Thymus (tissue), 11 donors: ENCODE measurements around the gene TREML2. TPM values are rescaled to one million over a fixed set of nuclear protein-coding genes. Genes with fewer than 3 reads are reported as not detected.

ENCODE experiments used
- DNase-seq, 9 donors: peaks; one replicate each; pipeline ENCODE4 v3.0.0-alpha.2; 2013; ENCODE audit warnings: low spot score in 9 of 9, low read depth in 6 of 9, missing footprints in 1 of 9
- H3K27ac ChIP-seq, 2 donors: one replicate each; pipeline ENCODE4 v1.5.1; 2013; ENCODE audit warnings: control low read depth in 1 of 2, low read depth in 1 of 2, low read length in 1 of 2, mild to moderate bottlenecking in 1 of 2, moderate library complexity in 1 of 2
- H3K27me3 ChIP-seq, 2 donors: one replicate each; pipeline ENCODE4 v1.5.1; 2013; ENCODE audit warnings: low read length in 1 of 2; ENCODE audit not compliant: control insufficient read depth in 2 of 2, insufficient read depth in 1 of 2
- H3K36me3 ChIP-seq, 2 donors: one replicate each; pipeline ENCODE4 v1.5.1; 2013; ENCODE audit warnings: low read length in 1 of 2, mild to moderate bottlenecking in 1 of 2, moderate library complexity in 1 of 2; ENCODE audit not compliant: control insufficient read depth in 2 of 2, insufficient read depth in 2 of 2
- H3K4me1 ChIP-seq, 2 donors: one replicate each; pipeline ENCODE4 v1.5.1; 2013; ENCODE audit warnings: low read length in 2 of 2; ENCODE audit not compliant: control insufficient read depth in 2 of 2, insufficient read depth in 2 of 2
- H3K4me3 ChIP-seq, 2 donors: one replicate each; pipeline ENCODE4 v1.5.1; 2013; ENCODE audit warnings: low read length in 2 of 2, control low read depth in 1 of 2, mild to moderate bottlenecking in 1 of 2
- H3K9me3 ChIP-seq, 2 donors: one replicate each; pipeline ENCODE4 v1.5.1; 2013; ENCODE audit warnings: low read length in 1 of 2, mild to moderate bottlenecking in 1 of 2; ENCODE audit not compliant: control insufficient read depth in 2 of 2, insufficient read depth in 1 of 2
- WGBS: extraction: QIAGEN DNeasy Blood & Tissue Kit; methylation state at CpG from one replicate; pipeline ENCODE4 v1.1.7; 2013; 5-methylcytosine and 5-hydroxymethylcytosine counted together
- polyA plus RNA-seq: library from polyadenylated mRNA; stranded (reverse); fragments of 200-250 nt; gene quantifications from one replicate; pipeline ENCODE4 v1.2.3, GENCODE V29; 2013
- total RNA-seq: library from RNA; stranded (reverse); fragments of 120-200 nt; gene quantifications from one replicate; pipeline ENCODE4 v1.2.4, GENCODE V29; 2013
- donor health status: healthy.

The TREML2 gene
- total and polyA plus RNA-seq, 2 donors = 1.3 to 11.1 TPM

- Histone ChIP-seq H3K4me1 (peaks cover 0 to 16% of the 10 kb centered on the region in 2 donors), H3K4me3 (no peak overlapping the region), H3K9me3 (peaks cover 0 to 14% of the 10 kb centered on the region in 2 donors), H3K36me3 (no peaks in the 10 kb centered on the region), H3K27ac (no peak overlapping the region), H3K27me3 (no peaks in the 10 kb centered on the region)
- WGBS = 71% methylated on average over 10 of the region's 10 CpGs
- no peak for DNase-seq
Observed at GRCh38 chr6:41186031-41186562, 14.9 kb downstream of the TREML2 start.

- Histone ChIP-seq H3K36me3 (no peaks in the 10 kb centered on the region), H3K9me3 (peaks cover 0 to 4% of the 10 kb centered on the region in 2 donors), H3K4me1 (peaks cover 0 to 16% of the 10 kb centered on the region in 2 donors), H3K27me3 (no peaks in the 10 kb centered on the region), H3K27ac (no peak overlapping the region), H3K4me3 (no peak overlapping the region)
- DNase-seq = no peak
- WGBS = 96% methylated on average over 7 of the region's 7 CpGs
Observed at GRCh38 chr6:41184761-41185160, 16.2 kb downstream of the TREML2 start.

DNA sequence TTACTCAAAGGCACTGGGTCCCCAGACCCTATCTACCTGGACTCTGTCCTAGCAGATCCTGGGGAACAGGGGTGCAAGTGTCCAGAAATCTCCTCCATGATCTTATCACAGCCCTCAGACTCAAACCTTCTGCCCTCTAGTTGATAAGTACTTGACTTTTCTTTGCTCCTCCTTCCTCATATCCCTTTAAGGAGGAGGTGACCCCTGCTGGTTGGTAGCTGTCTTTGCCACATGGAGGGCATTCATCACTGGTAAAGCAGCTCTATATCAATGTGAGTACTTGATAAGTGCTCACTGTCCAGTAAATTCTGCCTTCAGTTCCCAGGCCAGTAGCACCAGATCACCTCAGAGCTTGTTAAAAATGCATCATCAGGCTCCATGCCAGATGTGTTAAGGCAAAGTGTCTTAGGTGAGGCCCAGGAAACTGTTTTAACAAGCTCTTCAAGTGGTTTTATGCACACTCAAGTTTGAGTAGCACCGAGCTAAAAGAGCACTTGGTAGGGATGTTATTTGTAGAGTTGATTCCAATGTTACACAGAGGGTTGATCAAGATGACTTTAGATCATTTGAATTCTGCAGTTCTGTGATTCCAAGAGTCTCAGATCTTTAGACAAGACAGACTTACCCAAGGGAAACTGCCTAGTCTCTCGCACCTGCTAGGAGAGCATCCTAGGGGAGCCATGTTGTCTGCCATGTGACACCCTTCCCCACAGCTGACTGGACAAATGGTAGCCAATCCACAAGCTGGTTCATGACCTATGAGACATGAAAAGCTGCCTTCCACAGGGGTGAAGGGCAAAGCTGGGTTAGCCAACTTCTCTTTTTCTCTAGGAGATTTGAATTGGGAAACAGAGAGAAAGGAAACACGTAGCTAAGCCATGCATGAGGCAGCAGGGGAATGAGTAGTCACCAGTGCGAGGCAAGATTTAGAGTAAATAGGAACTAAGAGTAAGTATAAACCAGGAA lies 18.6 kb downstream of the TREML2 start:
- Histone ChIP-seq H3K36me3 (no peaks in the 10 kb centered on the region), H3K4me1 (peaks cover 0 to 16% of the 10 kb centered on the region in 2 donors), H3K4me3 (no peak overlapping the region), H3K27me3 (no peaks in the 10 kb centered on the region), H3K27ac (no peak overlapping the region), H3K9me3 (no peaks in the 10 kb centered on the region)
- DNase-seq = peak; percentile 14 to 76 (median 42)
- 58% methylated on average over 4 of the region's 4 CpGs for WGBS

- H3K27ac ChIP-seq = no peak overlapping the region
- no peak overlapping the region for H3K4me3 ChIP-seq
Observed at GRCh38 chr6:41181566-41181965, 19.4 kb downstream of the TREML2 start.

DNA sequence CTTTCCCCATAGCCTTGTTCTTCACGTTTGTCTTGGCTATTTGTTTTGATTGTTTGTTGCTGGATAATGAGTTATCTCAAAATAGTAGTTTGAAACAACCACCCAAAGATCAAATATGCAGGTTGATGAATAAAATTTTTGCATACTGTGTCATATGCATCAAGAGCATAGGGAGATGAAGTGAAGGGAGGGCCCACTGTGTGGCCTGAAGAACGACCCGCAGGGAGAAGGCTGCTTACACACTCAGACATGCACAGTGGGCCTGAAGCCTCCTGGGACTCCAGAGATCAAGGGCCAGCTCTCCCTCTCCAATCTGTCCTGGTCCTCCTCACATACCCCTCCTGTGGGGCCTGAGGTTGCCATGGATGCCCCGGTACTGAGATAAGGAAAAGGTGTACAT lies 21.8 kb downstream of the TREML2 start:
- H3K4me3 ChIP-seq = no peak overlapping the region
- H3K27me3 ChIP-seq = no peaks in the 10 kb centered on the region
- no peak overlapping the region for H3K27ac ChIP-seq
- no peaks in the 10 kb centered on the region for H3K36me3 ChIP-seq
- peaks cover 0 to 11% of the 10 kb centered on the region in 2 donors for H3K4me1 ChIP-seq
- DNase-seq = no peak
- no peaks in the 10 kb centered on the region for H3K9me3 ChIP-seq
- 93% methylated on average over 4 of the region's 4 CpGs for WGBS

More at GRCh38 chr6:41181566-41181965, 19.4 kb downstream of the TREML2 start:
- Histone ChIP-seq H3K4me1 (peaks cover 0 to 16% of the 10 kb centered on the region in 2 donors), H3K9me3 (no peaks in the 10 kb centered on the region), H3K36me3 (no peaks in the 10 kb centered on the region), H3K27me3 (no peaks in the 10 kb centered on the region)
- WGBS = 93% methylated on average over 1 of the region's 1 CpG
- DNase-seq = no peak

GRCh38 chr6:41177695-41178094 lies 23.3 kb downstream of the TREML2 start:
- DNase-seq = no peak
- Histone ChIP-seq H3K9me3 (no peaks in the 10 kb centered on the region), H3K36me3 (no peaks in the 10 kb centered on the region), H3K4me1 (peaks cover 0 to 10% of the 10 kb centered on the region in 2 donors), H3K27me3 (no peaks in the 10 kb centered on the region), H3K4me3 (no peak overlapping the region), H3K27ac (no peak overlapping the region)
- 97% methylated on average over 2 of the region's 2 CpGs for WGBS

DNA sequence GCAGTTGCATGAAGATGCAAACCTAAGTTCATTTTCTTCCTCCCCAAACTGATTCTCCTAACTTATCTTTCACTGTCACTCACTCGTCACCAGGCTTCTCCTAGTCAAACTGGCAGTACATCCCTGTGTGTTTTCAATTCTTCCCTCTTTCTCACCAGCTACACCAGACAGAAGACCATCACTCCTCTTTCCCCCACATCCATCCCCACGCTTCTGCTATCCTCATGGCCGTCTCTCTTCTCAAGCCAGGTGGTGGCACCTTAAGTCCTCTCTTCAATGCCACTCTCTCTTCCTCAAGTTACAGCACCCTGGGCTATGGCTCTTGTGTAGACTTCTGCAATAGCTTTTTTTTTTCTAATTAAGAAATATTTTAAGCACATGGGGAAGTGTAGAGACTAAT lies 23.7 kb downstream of the TREML2 start:
- no peaks in the 10 kb centered on the region for H3K9me3 ChIP-seq
- no peak for DNase-seq
- WGBS = 92% methylated on average over 3 of the region's 3 CpGs

GRCh38 chr6:41176189-41176588 lies 24.8 kb downstream of the TREML2 start:
- DNase-seq = no peak
- Histone ChIP-seq H3K4me1 (no peaks in the 10 kb centered on the region), H3K9me3 (no peaks in the 10 kb centered on the region), H3K4me3 (no peak overlapping the region), H3K27ac (no peak overlapping the region), H3K27me3 (peaks cover 0 to 3% of the 10 kb centered on the region in 2 donors), H3K36me3 (no peaks in the 10 kb centered on the region)
- WGBS = 87% methylated on average over 12 of the region's 12 CpGs

More for the DNA sequence above, 23.7 kb downstream of the TREML2 start:
- no peak overlapping the region for H3K4me3 ChIP-seq
- H3K36me3 ChIP-seq = no peaks in the 10 kb centered on the region
- H3K4me1 ChIP-seq = peaks cover 0 to 6% of the 10 kb centered on the region in 2 donors
- no peak overlapping the region for H3K27ac ChIP-seq
- H3K27me3 ChIP-seq = no peaks in the 10 kb centered on the region

DNA sequence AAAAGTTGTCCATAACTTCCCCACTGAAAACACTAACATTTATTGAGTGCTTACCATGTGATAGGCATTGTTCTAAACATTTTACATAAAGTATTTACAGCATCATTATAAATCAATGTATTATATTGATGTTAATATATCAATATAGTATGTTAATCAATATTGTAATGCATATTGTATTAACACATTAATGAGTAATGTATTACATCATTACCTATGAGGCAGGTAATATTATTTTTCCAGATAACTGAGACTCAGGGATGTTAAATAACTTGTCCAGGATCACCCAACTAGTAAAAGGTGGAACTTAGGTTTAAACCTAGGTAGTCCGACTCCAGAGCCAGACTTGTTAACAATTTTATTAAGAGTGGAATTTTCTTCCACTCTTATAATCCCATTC lies 25.9 kb downstream of the TREML2 start:
- 98% methylated on average over 1 of the region's 1 CpG for WGBS
- Histone ChIP-seq H3K9me3 (no peaks in the 10 kb centered on the region), H3K27ac (no peak overlapping the region), H3K4me3 (no peak overlapping the region), H3K27me3 (peaks cover 0 to 4% of the 10 kb centered on the region in 2 donors), H3K36me3 (no peaks in the 10 kb centered on the region), H3K4me1 (no peaks in the 10 kb centered on the region)
- no peak for DNase-seq
